GM18520 (cell line): ENCODE results near the gene DCAF7.

ENCODE experiments used
- ATAC-seq: cut with Tn5 transposase; IDR thresholded peaks from one replicate; pipeline ENCODE4 v1.9.1; 2021; ENCODE audit not compliant: unreplicated experiment

The DCAF7 gene, protein sequence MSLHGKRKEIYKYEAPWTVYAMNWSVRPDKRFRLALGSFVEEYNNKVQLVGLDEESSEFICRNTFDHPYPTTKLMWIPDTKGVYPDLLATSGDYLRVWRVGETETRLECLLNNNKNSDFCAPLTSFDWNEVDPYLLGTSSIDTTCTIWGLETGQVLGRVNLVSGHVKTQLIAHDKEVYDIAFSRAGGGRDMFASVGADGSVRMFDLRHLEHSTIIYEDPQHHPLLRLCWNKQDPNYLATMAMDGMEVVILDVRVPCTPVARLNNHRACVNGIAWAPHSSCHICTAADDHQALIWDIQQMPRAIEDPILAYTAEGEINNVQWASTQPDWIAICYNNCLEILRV

DNA sequence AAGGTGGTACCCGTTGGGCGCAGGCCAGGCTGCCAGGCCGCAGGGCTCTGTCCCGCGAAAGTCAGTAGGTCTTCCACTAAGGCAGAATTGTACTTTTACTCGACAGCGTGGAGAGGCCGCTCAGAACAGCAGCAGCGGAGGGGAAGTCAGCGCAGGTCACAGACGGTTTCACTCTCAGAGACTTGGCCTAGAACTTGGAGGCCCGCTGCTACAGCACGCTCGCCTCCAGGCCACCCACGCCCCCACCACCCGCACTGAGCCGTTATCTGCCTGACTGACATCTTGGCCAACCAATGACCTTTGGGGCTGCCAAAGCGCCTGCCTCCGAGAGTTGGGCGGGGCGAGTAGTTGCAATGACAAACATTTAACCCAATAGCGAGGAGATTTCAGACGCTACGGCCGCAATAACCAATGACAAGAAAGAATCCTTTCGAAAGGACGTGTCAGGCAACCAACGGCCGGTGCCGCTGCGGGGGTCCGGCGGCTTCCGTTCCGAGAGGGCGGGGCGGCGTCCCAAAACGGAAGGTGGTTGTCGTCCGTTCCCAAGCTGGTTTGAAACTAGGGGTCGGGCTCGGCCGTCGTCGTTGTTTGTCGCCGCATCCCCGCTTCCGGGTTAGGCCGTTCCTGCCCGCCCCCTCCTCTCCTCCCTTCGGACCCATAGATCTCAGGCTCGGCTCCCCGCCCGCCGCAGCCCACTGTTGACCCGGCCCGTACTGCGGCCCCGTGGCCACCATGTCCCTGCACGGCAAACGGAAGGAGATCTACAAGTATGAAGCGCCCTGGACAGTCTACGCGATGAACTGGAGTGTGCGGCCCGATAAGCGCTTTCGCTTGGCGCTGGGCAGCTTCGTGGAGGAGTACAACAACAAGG is at the start of gene DCAF7:
Gene DCAF7, plus strand, starts transcription at position 532 of the 871 bp plus-strand sequence. Its CDS starts 201 bp downstream, at position 733.
- ATAC-seq, result peak; percentile 94

DNA sequence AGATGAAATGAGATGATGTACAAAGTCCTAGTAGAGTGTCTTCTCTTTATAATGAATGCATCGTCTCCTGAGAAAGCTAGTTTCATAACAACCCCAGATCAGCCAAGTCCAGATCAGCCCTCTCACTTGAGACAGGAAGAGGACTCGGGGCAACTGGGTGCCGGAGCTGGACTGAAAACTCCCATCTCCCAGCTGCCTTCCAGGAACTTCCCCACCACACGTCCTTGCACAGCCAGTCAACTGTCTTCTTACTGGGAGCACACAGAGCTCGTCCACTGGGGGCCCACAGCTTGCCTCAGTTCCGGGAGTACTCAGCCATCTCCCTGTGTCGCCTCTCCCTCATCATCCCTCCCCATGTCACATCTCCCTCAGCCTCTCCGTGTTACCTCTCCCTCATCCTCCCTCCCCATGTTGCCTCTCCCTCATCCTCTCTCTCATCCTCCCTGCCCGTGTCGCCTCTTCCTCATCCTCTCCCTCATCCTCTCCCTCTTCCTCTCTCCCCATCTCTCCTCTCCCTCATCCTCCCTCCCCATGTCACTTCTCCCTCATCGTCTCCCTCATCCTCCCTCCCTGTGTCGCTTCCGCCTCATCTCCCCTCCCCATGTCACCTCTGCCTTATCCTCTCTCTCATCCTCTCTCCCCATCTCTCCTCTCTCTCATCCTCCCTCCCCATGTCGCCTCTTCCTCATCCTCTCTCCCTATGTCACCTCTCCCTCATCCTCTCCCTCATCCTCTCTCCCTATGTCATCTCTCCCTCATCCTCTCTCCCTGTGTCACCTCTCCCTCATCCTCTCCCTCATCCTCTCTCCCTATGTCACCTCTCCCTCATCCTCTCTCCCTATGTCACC is 49.5 kb upstream of the DCAF7 start:
- no peak for ATAC-seq

DNA sequence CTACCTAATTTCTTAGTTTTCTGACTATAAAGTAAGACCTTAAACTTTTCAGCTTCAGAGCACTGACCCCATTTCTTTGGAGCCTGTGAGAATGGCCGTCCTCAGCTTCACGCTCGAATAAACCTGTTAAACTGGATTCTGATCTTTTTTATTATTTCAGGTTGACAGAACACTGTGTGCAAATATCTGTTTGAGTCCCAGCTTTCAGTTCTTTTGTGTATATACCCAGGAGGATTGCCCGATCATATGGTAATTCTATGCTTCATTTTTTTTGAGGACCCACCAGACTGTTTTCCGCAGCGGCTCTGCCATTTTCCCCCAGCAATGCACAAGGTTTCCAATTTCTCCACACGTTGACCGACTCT is 47.0 kb upstream of the DCAF7 start:
- ATAC-seq, result no peak

DNA sequence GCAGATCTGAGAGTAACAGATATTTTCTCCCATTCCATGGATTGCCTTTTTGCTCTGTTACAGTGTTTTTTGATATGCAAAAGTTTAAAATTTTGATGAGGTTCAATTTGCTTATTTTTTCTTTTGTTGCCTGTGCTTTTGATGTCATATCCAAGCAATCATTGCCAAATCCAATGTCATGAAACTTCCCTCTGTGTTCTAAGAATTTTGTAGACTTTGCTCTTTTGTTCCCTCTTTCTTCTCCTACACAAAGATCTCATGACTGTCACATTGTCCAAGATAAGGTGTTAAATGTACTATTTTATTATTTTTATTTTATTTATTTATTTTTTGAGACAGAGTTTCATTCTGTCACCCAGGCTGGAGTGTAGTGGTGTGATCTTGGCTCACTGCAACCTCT is 46.0 kb upstream of the DCAF7 start:
- ATAC-seq, result no peak

DNA sequence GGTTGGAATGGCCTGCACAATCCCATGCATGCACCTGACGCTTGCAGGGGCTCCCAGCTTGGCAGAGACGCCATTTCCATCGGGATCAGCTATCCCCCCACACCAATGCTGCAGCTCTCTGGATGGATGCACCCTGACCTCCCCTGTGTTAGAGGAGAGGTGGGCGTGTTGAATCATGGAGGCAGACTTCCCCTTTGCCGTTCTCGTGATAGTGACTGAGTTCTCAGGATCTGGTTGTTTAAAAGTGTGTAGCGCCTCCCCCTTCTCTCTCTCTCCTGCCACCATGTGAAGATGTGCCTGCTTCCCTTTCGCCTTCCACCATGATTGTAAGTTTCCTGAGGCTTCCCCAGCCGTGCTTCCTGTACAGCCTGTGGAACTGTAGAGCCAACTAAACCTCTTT is 44.9 kb upstream of the DCAF7 start:
- ATAC-seq, result no peak

DNA sequence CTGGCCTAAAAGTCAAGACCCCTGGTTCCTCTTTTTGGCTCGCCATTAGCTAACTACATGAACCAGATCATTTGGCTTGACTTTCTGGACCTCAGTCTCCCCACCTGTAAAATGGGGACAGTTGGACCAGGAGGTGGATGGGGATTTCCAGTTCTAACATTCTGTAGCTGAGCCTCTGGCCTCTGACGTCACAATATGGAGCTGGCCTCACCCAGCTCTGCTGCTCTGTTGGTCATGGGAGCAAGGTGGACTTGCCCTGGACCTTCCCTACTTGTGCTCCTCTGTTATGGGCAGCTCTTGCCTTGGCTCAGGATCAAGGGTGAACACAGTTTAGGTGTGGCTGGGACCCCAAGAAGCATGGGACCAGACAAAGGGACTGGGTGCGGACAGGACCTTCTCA is 43.6 kb upstream of the DCAF7 start:
- ATAC-seq, result no peak

DNA sequence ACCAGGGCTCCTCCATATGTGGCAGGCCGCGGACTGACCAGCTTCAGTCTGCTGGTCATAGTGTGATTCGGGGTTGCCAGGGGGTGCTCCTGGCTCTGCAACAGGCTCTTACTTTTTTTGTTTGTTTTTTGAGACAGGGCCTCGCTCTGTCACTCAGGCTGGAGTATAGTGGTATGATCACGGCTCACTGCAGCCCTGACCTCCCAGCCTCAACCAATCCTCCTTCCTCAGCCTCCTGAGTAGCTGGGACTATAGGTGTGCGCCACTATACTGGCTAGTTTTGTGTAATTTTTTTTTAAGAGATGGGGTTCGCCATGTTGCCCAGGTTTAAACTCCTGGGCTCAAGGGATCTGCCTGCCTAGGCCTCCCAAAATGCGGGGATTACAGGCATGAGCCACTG is 38.9 kb upstream of the DCAF7 start:
- ATAC-seq, result no peak

DNA sequence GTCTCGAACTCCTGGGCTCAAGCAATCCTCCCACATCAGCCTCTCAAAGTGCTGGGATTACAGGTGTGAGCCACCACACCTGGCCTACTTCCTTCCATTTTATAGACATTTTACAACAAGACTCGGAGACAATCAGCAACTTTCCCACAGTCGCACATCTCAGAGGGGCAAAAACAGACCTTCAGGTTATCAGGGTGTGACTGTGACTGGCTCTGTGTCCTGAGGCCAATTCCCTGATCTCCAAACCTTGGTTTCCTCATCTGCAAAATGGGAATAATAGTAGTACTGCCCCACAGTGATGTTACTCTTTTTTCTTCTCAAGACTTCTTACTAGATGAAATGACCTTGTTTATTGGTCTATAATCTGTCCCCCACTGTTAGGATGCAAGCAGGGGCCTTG is 37.9 kb upstream of the DCAF7 start:
- no peak for ATAC-seq

DNA sequence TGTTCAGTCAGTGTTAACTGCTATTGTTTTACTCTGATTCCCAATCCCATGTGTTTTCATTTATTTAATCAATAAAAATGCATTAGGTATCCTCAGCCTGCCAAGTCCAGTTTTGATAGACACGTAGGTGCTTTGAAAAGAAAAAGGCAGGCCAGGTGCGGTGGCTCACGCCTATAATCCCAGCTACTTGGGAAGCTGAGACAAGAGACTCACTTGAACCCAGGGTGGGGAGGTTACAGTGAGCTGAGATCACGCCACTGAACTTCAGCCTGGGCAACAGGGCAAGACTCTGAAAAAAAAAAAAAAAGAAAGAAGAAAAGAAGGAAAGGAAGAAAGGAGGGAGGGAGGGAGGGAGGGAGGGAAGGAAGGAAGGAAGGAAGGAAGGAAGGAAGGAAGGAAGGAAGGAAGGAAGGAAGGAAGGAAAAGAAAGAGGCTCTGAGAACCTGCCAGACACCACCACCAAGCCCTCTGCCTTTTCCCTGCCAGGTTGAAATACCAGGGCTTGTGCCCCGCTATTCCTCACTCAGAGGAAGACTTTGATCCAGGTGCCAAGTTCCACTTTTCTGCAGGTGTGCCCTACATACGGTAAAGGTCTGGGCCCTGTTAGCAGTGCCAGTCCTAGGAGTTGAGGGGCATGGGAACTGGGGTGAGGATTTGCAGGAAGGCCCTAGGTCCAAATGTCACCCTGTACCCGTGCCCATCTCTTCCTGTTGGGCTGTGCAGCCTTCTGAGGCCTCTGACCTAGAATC is 37.2 kb upstream of the DCAF7 start:
- ATAC-seq, result no peak

DNA sequence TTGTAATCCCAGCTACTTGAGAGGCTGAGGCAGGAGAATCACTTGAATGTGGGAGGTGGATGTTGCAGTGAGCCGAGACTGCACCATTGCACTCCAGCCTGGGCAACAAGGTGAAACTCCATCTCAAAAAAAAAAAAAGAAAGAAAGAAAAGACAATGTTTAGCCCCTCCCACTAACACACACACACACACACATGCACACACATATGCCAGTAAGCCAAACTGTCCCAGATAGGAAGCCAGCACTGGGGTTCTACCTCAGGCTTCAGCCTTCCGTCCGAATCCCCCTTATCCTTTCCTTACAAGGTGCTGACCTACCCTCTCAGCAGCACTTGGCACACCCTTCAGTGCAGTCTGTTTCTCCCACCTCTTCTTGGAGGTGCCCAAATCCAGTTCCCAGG is 35.8 kb upstream of the DCAF7 start:
- no peak for ATAC-seq

DNA sequence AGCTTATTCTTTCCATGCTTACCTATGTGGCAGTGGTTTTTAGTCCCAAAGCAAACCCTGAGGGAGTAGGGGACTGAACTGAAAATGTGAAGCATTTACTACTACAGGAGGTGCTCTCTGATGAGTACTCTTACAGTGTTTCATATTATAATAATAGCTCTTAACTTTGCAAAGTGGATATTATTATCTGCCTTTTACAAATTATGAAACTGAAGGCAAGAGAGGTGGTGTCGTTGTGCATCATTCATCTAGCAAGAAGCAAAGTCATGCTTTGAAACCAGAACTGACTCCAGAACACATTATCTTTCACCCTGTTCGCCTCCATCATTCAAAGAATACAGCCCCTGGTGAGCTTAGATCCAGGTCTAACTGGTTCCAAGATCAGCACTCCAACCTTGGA is 35.3 kb upstream of the DCAF7 start:
- no peak for ATAC-seq

DNA sequence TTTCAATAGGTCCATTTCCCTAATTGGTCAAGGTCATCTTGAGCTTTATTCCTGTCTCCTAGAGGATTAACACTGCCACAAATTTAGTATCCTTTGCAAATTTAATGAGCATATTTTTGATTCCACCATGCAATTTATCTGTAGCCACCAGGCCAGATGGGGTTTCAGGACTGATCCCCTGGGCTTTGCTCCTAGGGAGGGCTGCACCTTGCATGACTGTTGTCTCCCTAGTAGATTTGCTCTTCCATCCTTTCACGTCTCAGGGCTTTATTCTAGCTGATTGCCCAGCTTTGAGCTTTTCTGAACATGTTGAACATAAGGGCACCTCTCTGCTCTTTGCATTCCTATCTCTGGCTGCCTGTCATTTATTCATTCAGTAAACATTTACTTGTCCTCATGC is 34.9 kb upstream of the DCAF7 start:
- no peak for ATAC-seq

DNA sequence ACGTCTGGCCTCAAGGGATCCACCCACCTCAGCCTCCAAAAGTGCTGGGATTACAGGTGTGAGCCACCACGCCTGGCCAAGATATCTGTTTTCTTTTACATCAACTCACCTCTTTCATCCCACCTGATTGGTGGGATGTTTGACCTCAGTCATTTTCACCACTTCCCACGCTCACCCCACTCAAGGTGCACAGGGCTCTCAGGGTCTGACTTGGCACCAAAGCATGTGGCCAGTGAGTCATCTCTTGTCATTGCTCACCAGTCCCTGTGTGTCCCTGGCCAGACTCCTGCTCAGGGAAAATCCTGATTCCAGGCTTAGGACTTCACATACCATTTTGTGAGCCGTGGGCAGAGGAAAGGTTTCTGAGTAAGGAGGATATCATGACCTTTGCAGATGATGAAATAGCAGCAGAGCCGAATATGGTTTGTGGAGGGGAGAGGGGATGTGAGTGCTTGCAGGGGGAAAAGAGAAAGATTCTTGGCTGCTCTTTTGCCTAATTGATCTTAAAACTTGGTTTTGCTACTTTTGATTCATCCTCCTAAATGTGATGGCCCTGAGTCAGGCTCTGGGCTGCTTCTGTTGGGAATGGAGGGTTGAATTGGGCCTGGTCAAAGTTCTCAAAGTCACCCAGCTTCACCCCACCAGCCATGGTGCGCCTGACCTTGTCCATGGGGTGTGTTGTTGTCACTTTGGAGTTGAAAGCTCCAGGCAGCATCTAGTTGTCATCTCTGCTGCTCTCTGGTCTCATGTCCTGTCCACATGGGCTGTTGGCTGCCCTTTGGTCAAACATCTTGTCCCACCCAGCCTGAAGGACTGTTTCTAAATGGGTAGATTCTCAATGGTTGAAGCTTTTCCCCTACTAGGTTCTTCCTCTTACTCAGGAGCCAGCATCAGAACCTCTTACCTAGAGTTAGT is 33.1 kb upstream of the DCAF7 start:
- no peak for ATAC-seq

DNA sequence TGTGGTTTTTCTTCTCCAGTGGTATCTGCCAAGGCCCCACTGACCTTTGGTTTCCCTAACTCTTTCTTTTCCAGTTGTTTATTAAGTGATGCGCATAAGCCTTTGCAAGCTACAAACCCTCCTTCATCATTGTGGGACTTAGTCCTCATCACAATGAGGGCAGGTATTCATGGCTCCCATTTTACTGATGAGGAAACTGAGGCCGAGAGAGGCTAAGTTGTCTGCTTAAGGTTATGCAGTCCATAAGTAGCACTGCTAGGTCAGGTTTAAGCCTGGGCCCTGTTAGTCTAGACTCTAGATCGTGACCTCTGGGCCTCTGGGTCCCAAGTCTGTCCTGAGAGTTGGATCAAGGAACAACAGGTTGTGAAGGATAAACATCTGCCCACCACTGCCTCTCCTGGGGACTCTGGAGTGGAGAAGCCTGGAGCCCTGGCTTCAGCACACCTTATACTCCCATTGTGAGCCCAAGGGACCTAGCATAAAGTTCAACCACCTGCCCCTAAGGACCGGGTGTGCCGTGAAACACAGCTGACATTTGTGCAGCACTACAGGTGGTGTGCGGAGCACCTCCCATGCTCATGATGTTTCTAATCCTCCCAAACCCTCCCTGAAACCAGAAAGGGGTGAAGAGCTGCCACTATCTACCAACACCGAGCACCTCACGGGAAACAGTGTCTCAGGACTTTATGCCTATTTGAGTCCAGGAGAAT is 32.3 kb upstream of the DCAF7 start:
- ATAC-seq, result no peak

DNA sequence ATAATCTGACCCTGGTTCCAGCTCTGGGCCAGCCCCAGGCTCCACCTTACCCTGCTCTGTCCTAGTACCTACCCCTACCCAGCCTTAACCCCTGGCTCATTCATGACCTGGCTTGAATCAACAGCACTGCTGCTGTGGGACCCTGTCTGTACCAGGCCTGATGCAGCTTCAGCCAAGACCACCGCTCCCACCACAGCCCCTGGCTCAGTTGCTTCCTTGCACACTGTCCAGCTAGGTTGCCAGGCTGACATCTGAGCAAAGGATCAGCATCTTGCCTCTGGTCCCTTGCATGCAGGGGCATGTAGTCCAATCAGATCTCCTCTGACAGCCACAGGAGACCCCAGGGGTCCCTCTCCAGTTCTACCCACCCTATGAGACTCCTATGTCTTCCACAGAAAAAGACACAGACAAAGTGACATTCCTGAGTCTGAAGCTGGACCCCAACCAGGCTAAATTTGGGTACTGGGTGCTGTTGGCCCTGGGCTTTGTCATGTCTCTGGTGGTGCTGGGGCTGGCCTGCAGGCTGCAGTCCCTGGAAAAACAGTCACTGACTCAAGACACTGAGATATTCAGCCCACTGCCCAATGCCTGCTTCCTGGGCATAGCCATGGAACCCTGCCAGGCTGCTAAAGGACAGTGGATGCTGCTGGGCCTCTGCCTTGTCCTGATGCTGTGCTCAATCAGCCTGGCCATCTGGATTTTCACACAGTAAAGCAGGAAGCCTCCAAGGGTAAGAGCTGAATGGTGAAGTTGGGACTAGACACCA is 31.0 kb upstream of the DCAF7 start:
- ATAC-seq, result no peak

DNA sequence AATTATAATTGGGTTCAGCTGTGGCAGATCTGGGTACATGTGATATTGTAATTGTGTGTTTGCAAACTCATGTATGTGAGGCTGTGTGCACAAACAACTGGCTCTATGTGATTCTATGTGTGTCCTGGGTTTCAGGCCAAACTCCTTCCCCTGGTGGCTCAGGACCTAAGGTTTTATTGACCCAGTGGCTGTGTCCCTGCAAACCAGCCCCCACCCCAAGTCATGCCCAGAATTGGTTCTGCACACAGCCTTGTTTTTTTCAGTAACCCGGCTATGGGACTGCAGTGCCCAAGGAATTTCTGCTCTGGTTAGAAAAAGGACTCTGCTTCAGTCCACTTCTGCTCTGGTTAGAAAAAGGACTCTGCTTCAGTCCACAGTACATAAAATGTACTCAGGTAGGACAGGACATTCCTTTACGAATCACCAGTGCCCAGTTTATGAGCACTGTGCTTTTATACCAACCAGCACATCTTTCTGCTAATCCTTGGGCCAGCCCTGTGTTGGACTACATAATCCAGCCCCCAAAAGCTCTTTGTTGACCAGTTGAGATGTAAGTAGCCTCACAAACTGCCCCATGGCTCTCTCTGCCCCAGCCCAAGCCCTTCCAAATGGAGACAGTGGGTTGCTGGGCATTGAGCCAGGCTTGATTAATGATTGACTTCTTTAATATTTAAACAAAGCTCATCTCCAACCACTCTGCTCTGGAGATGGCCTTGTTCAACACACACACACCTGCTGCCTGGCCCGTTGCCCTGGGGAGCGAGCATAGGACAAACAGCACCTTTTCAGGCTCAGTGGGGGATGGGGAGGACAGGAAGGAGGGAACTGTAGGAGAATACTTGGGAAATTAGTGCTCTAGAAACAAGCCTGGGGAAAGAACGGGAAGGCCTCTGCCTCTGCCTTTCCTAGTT is 30.1 kb upstream of the DCAF7 start:
- no peak for ATAC-seq

DNA sequence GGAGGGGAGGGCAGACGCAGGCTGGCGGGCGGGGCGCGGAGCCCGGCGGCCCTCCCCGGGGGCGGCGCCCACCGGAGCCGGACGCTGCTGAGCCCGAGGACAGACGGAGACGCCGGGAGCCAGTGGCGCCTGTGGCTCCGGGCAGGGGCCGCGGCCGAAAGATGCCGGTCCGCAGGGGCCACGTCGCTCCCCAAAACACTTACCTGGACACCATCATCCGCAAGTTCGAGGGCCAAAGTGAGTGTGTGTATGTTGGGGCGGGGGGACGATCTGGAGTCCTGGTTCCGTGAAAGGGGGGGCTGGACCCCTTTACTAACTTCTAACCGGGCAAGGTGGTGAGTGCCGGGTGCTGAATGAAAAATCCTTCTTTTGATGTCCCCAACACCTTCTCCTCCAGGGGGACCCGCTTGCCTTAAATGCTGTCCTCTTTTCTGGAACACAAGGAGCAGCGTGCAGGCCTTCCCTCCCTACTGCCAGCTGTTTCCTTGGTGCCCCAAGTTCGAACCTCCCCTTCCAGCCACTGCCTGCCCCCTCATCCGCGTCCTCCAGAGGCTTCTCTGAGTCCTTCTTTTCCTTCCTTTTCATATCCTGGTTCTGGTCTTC is 26.9 kb upstream of the DCAF7 start, which contains the start of gene KCNH6:
Gene KCNH6, plus strand, starts transcription at position 106 of the 603 bp plus-strand sequence. Its CDS starts 56 bp downstream, at position 162.
- no peak for ATAC-seq
